Peyer's patch (tissue), 4 donors: ENCODE measurements around the gene REPS1. TPM values are rescaled to one million over a fixed set of nuclear protein-coding genes. Genes with fewer than 3 reads are reported as not detected.

ENCODE experiments used
- DNase-seq, 3 donors: peaks; one replicate each; pipeline ENCODE4 v3.0.0-alpha.2; 2017 to 2019
- H3K27ac ChIP-seq, 4 donors: fragments of 200-600 bp; sonication (generic); one replicate each; pipeline ENCODE4 v1.5.1; 2016 to 2019
- H3K27me3 ChIP-seq, 2 donors: fragments of 200-600 bp; sonication (generic); one replicate each; pipeline ENCODE4 v1.5.1; 2019
- H3K36me3 ChIP-seq, 3 donors: fragments of 200-600 bp; sonication (generic); one replicate each; pipeline ENCODE4 v1.5.1; 2016 to 2019
- H3K4me1 ChIP-seq, 4 donors: fragments of 200-600 bp; sonication (generic); one replicate each; pipeline ENCODE4 v1.5.1; 2016 to 2019
- H3K4me3 ChIP-seq, 4 donors: fragments of 200-600 bp; sonication (generic); 1 replicate in 3 of 4; 2 replicates in 1 of 4; pipeline ENCODE4 v1.5.1; 2016 to 2019; ENCODE audit warnings: mild to moderate bottlenecking in 1 of 4
- H3K9me3 ChIP-seq, 4 donors: fragments of 200-600 bp; sonication (generic); one replicate each; pipeline ENCODE4 v1.5.1; 2016 to 2019; ENCODE audit warnings: mild to moderate bottlenecking in 1 of 4
- CTCF ChIP-seq, 6 experiments: fragments of 450-650 bp in 4 of 6; fragments of 200-600 bp in 2 of 6; sonication (generic) in 1 of 6; IDR thresholded peaks; one replicate each; pipeline ENCODE4 v1.5.1; 2017 to 2019; ENCODE audit warnings: antibody characterized with exemption in 6 of 6, mild to moderate bottlenecking in 3 of 6, moderate library complexity in 1 of 6
- POLR2A ChIP-seq, 2 donors: fragments of 450-650 bp; IDR thresholded peaks; one replicate each; pipeline ENCODE4 v1.5.1; 2017; ENCODE audit warnings: antibody characterized with exemption in 2 of 2, mild to moderate bottlenecking in 2 of 2, moderate library complexity in 2 of 2
- total RNA-seq, 4 donors: library from RNA; depleted of rRNA; stranded (reverse); fragments of >200 nt; gene quantifications; one replicate each; pipeline ENCODE4 v1.1.0, GENCODE V29; 2016

REPS1 gene
- total RNA-seq, 4 donors from 2014 or later, result 26.8 to 90.4 (median 61.5) TPM

GRCh38 chr6:138970159-138970558 lies 17.9 kb downstream of the REPS1 start:
- peak overlapping the region in 1 of 4 donors; percentile 22 for H3K27ac ChIP-seq

GRCh38 chr6:138966870-138967269 lies 21.2 kb downstream of the REPS1 start:
- peaks cover 0 to 27% (median 0%) of the 10 kb centered on the region in 4 donors for H3K4me1 ChIP-seq
- no peak overlapping the region for H3K27ac ChIP-seq

More at GRCh38 chr6:138970159-138970558, 17.9 kb downstream of the REPS1 start:
- no peaks in the 10 kb centered on the region for H3K27me3 ChIP-seq
- peaks cover 0 to 33% (median 0%) of the 10 kb centered on the region in 4 donors for H3K4me1 ChIP-seq
- no peaks in the 10 kb centered on the region for H3K9me3 ChIP-seq
- no peak overlapping the region for H3K4me3 ChIP-seq
- no peaks in the 10 kb centered on the region for H3K36me3 ChIP-seq
- TF ChIP-seq CTCF (IDR thresholded peaks at IDR 0.05) (no peak), POLR2A (IDR thresholded peaks at IDR 0.05) (no peak)
- DNase-seq, result no peak

GRCh38 chr6:138965971-138966370 lies 22.1 kb downstream of the REPS1 start:
- Histone ChIP-seq H3K27ac (no peak overlapping the region), H3K4me3 (no peak overlapping the region), H3K27me3 (no peaks in the 10 kb centered on the region), H3K9me3 (no peaks in the 10 kb centered on the region), H3K4me1 (peaks cover 0 to 18% (median 0%) of the 10 kb centered on the region in 4 donors), H3K36me3 (no peaks in the 10 kb centered on the region)
- no peak for DNase-seq
- TF ChIP-seq CTCF (IDR thresholded peaks at IDR 0.05) (no peak), POLR2A (IDR thresholded peaks at IDR 0.05) (no peak)

More at GRCh38 chr6:138966870-138967269, 21.2 kb downstream of the REPS1 start:
- no peaks in the 10 kb centered on the region for H3K9me3 ChIP-seq
- no peak for DNase-seq
- TF ChIP-seq CTCF (IDR thresholded peaks at IDR 0.05) (no peak), POLR2A (IDR thresholded peaks at IDR 0.05) (no peak)
- no peaks in the 10 kb centered on the region for H3K27me3 ChIP-seq
- no peak overlapping the region for H3K4me3 ChIP-seq
- H3K36me3 ChIP-seq, result no peaks in the 10 kb centered on the region

GRCh38 chr6:138965291-138965874 lies 22.7 kb downstream of the REPS1 start:
- Histone ChIP-seq H3K9me3 (no peaks in the 10 kb centered on the region), H3K27ac (no peak overlapping the region), H3K36me3 (no peaks in the 10 kb centered on the region), H3K27me3 (no peaks in the 10 kb centered on the region), H3K4me3 (no peak overlapping the region), H3K4me1 (peaks cover 0 to 12% (median 0%) of the 10 kb centered on the region in 4 donors)
- TF ChIP-seq CTCF (IDR thresholded peaks at IDR 0.05) (no peak), POLR2A (IDR thresholded peaks at IDR 0.05) (no peak)
- no peak for DNase-seq

GRCh38 chr6:138964012-138964411 lies 24.0 kb downstream of the REPS1 start:
- no peak overlapping the region for H3K27ac ChIP-seq
- H3K4me3 ChIP-seq, result no peak overlapping the region
- peaks cover 0 to 12% (median 0%) of the 10 kb centered on the region in 4 donors for H3K4me1 ChIP-seq
- H3K9me3 ChIP-seq, result no peaks in the 10 kb centered on the region
- no peaks in the 10 kb centered on the region for H3K27me3 ChIP-seq
- TF ChIP-seq CTCF (IDR thresholded peaks at IDR 0.05), result no peak
- TF ChIP-seq POLR2A (IDR thresholded peaks at IDR 0.05), result no peak
- H3K36me3 ChIP-seq, result no peaks in the 10 kb centered on the region
- DNase-seq, result no peak
